Stimulated activated CD4-positive, alpha-beta T cell treated with anti-CD3 and anti-CD28 coated beads, TNF-alpha, amount 100 ng/mL, for 1 hour (primary cell): Measurements from ENCODE around the gene ZBTB49.
A peak's percentile ranks its signal among the peaks of the same experiment; 100 is the strongest.
"Not testable (repeated sequence)": the region's sequence is repeated elsewhere in the genome, so short reads cannot be mapped to it uniquely, and the experiment has no call there.

Experiments
- DNase-seq, 3 donors: peaks; one replicate each; pipeline ENCODE4 v3.0.0-alpha.2; 2020; ENCODE audit warnings: low read depth in 3 of 3, low spot score in 1 of 3

The ZBTB49 gene

GRCh38 chr4:4289941-4290850 lies at the start of gene ZBTB49, which contains the start of gene LYAR:
TSS of gene ZBTB49 (plus strand) at chr4:4290251. CDS start at chr4:4299946, 9,695 bp downstream.
TSS of gene LYAR (minus strand) at chr4:4290154. CDS start at chr4:4283742, 6,412 bp downstream.
- peak; percentile 88 to 98 (median 92) for DNase-seq

DNA sequence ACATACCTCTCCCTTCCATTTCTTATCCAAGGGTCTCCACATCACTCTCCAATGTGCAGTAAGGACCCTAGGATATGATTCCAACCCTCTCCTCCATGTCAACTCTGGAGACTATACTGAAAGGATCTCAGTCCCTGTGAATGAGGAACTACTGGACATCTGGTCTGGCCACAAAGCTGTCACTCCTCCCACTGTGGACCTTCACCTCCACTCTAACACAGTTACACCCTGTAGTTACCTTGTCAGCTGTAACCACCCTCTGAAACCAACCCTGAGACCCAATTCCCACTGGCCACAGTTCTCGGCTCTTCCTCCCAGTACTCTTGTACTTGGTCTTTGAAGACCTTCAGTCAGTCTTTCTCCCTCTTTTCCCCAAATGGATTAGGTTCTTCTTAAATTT lies 44.9 kb upstream of the ZBTB49 start:
- DNase-seq: no peak

GRCh38 chr4:4247696-4248028 lies 42.4 kb upstream of the ZBTB49 start:
- no peak for DNase-seq

DNA sequence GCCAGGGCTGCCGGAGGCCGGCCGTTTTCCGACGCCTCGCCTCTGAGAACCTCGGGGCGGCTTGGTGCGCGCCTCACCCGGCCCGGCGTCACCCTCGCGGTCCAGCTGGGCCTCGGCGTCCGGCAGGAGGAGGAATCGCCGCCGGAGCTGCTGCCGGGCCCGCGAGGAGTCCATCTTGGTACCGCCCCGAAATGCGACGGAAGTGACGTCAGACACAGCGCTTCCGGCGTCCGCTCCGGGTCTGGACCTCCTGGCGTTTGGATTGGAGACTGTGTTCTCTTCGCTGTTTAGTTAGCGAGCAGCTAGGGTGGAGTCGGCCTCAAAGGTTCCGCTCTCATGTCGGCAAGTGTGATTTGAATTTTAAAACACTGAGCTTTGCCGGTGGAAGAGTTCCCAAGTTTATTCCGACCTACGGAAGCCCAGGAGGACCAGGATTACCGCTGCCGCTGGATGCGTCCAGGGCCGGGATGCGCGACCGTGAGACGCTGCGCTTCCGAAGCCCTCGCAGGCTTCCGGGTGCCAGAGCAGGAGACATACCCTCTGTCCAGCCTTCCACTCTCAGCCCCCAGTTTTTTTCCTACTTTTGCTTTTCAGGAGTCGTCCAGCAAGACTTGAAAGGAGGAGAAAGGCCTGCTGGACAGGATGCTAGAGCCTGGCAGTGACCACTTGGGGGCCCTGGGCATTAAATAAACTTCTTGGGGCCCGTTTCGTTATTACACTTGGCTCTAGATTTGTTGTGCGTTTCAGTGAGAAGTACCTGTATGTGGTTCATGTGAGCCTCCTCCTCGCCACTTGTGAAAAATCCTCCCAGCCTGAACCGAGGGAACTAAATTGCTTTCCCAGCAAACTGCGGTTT lies 41.8 kb upstream of the ZBTB49 start, which contains the start of gene TMEM128:
TSS of gene TMEM128 (minus strand) at position 195 of the 856 bp plus-strand sequence. CDS start at position 174, 21 bp downstream.
- DNase-seq: peak; percentile 66 to 85 (median 83)

- DNase-seq: no peak
Measured at GRCh38 chr4:4248885-4249203, 41.2 kb upstream of the ZBTB49 start.

DNA sequence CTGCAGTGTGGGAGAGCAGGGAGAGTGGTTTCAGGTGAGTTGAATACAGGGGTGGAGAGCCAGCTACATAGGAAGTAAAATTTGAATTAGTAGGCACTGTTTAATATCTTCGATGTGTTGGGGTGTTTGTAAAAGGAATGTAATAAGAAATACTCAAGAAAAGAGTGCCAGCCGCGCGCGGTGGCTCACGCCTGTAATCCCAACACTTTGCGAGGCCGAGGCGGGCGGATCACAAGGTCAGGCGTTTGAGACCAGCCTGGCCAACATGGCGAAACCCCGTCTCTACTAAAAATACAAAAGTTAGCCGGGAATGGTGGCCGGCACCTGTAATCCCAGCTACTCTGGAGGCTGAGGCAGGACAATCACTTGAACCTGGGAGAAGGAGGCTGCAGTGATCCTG lies 40.7 kb upstream of the ZBTB49 start:
- not testable (repeated sequence) for DNase-seq

DNA sequence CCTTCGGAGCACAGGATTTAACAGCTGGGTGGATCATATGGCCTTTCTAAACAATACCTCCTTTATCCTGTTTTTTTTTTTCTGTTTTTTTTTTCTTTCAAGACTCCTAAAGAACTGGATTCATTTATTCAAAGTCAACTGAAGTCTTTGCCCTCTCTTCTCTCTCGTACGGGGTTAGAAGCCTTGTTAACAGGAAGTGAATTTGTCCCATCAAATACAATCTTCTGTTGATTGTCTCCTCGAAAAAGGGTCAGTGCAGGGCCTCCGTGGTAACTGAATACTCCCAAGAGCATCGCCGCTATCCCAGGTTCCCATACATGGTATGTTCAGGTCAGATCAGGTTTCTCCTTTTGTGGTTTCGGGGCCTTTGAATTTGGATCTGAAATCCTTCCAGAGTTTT lies 40.2 kb upstream of the ZBTB49 start:
- DNase-seq: no peak

DNA sequence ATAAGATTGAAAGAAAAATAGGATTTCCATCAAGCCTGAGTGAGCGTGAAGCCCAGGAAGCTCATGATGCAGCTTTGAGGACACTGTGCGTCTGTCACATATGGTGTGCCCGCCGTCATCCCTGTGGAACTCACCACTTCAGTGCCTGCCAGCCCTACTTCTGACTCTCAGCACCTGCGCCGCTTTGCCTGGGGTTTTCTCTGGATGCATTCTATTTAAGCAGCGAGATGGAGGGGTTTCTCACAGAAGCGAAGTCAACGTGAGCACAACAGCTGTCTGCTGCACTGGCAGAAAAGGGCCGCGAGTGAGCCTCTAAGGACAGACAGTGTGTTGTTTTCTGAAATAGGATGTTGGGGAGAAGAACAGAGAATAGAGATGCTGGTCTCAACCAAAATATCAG lies 35.9 kb upstream of the ZBTB49 start:
- DNase-seq: no peak

DNA sequence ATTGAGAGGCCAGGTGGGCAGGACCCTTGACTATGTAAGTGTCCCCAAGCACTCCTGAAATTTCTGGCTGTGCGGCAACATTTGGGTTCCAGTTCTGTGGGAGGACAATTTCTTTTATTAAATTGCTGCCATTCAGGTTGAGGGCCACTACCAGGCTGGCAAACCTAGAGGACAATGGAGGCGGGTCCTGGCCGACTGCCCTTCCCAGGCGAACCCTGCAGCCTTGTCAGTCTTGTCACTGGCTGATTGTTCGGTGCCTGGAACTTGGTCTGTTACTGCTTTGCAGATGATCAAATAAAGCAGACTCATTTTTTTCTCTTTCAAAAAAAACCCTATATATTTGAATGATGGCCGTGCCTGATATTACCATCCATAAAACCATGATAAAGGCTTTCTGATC lies 35.4 kb upstream of the ZBTB49 start:
- DNase-seq: no peak

- DNase-seq: no peak
Measured at GRCh38 chr4:4256799-4257198, 33.3 kb upstream of the ZBTB49 start.

DNA sequence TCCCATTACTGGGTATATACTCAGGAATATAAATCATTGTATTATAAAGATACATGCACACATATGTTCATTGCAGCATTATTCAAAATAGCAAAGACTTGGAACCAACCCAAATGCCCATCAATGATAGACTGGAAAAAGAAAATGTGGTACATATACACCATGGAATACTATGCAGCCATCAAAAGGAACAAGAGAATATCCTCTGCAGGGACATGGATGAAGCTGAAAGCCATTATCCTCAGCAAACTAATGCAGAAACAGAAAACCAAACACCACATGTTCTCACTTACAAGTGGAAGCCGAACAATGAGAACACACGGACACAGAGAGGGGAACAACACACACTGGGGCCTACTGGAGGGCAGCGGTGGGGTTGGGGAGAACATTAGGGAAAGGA lies 32.3 kb upstream of the ZBTB49 start:
- not testable (repeated sequence) for DNase-seq

GRCh38 chr4:4259484-4260100 lies 30.5 kb upstream of the ZBTB49 start:
- no peak for DNase-seq

GRCh38 chr4:4260185-4260751 lies 29.8 kb upstream of the ZBTB49 start:
- no peak for DNase-seq

- no peak for DNase-seq
Measured at GRCh38 chr4:4267981-4268380, 22.1 kb upstream of the ZBTB49 start.

GRCh38 chr4:4268776-4269175 lies 21.3 kb upstream of the ZBTB49 start:
- no peak for DNase-seq

GRCh38 chr4:4269331-4269731 lies 20.7 kb upstream of the ZBTB49 start:
- DNase-seq: no peak

DNA sequence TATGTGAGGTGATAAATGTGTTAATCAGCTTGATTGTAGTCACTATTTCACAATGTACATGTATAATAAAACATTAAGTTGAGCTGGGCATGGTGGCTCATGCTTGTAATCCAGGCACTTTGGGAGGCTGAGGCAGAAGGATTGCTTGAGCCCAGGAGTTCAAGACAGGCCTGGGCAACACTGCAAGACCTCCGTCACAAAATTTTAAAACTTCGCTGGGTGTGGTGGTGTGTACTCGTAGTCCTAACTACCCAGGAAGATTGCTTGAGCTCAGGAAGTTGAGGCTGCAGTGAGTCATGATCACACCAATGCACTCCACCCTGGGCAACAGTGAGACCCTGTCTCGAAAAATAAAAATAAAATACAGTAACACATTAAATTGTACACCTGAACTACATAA lies 20.2 kb upstream of the ZBTB49 start:
- DNase-seq: no peak

DNA sequence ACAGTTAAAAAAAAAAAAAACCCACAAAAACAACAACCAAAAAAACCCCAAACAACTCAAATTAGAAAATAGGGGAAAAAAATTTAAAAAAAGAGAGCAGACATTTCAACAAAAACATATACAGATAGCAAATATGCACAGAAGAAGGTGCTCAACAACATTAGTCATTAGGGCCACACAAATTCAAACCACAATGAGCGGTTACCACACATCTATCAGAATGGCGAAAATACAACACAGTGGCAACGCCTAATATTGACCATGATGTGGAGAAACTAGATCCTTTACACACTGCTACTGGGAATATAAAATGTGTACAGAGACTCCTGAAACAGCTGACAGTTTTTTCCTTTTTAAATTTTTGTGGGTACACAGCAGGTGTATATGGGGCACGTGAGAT lies 19.5 kb upstream of the ZBTB49 start:
- DNase-seq: no peak

DNA sequence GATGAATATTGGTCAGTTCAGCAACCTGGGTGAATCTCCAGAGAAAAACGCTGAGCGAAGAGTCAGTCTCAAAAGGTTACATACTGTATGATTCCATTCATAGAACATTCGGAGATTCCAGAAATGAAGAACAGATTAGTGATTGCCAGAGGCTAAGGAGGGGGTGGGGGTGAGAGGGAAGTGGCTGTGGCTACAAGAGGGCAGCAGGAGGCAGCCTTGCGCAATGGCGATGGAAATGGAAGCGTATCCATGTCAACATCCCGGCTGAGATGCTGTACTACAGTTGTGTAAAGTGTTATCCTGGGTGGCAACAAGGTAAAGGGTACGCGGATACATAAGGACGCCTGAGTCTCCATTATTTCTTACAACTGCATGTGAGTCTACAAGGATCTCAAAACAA lies 18.1 kb upstream of the ZBTB49 start:
- DNase-seq: no peak

GRCh38 chr4:4274226-4274625 lies 15.8 kb upstream of the ZBTB49 start:
- DNase-seq: no peak

DNA sequence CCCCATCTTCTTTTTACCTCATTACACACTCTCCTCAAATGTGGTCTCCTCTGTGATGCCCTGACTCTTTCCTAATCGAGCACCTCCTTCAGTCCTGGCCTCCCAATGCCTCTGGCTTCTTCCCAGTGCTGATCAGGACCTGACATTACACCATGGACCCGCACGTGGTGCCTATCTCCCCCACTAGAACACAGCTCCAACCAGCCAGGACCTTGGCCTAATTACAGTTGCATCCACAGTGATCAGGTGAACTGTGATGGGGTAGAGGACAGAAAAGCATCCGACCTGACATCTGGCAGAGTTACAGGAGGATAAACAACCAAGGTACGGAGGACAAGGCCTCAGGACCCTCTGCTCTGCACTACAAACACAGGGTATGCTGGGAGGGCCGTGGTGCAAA lies 12.5 kb upstream of the ZBTB49 start:
- no peak for DNase-seq
